Pancreas (tissue), 10 donors: ENCODE measurements around the gene SH3BGRL3. TPM values are rescaled to one million over a fixed set of nuclear protein-coding genes. Genes with fewer than 3 reads are reported as not detected.

Experiments
- ATAC-seq, 4 donors: fragments of 200-7000 bp; cut with Tn5 transposase; one replicate each; pipeline versions ENCODE4 v1.8.0 to v1.9.1; 2020; ENCODE audit warnings: mild to moderate bottlenecking in 4 of 4, moderate library complexity in 4 of 4
- DNase-seq, 6 donors: peaks; one replicate each; pipeline ENCODE4 v3.0.0-alpha.2; 2020
- FAIRE-seq: peaks from 2 replicates; lab custom pipeline; 2012; peaks lifted over from hg19 to GRCh38; lab: Jason Lieb, UNC
- H3K27ac ChIP-seq, 4 donors: fragments of 200-600 bp; sonication (generic); 1 replicate in 3 of 4; 2 replicates in 1 of 4; pipeline versions ENCODE4 v1.5.0 to v1.8.0; 2020
- H3K27me3 ChIP-seq, 4 donors: fragments of 200-600 bp; one replicate each; pipeline ENCODE4 v1.8.0; 2021
- H3K36me3 ChIP-seq, 3 donors: fragments of 200-600 bp; sonication (generic) in 1 of 3; one replicate each; pipeline versions ENCODE4 v1.5.0 to v1.8.0; 2020 to 2021
- H3K4me1 ChIP-seq, 3 donors: fragments of 200-600 bp; one replicate each; pipeline ENCODE4 v1.8.0; 2021
- H3K4me3 ChIP-seq, 4 donors: fragments of 200-600 bp; sonication (generic) in 2 of 4; one replicate each; pipeline versions ENCODE4 v1.5.0 to v1.8.0; 2020 to 2021
- H3K9me3 ChIP-seq, 4 donors: fragments of 200-600 bp; one replicate each; pipeline ENCODE4 v1.8.0; 2021
- WGBS, 2 donors: extraction: QIAGEN DNeasy Blood & Tissue Kit; methylation state at CpG; one replicate each; pipeline ENCODE4 v1.1.7; 2013; 5-methylcytosine and 5-hydroxymethylcytosine counted together
- intact Hi-C, 3 donors: fragments of 100-400 bp; cut with DNase I; formaldehyde crosslinking; loops; one replicate each; pipeline versions ENCODE4 v1.11.1 to v1.14.2; 2022
- polyA plus RNA-seq, 2 donors: library from polyadenylated mRNA; stranded (reverse); fragments of 200-250 nt; gene quantifications; one replicate each; pipeline ENCODE4 v1.2.3, GENCODE V29; 2013
- total RNA-seq, 6 donors: library from RNA; stranded (reverse); fragmentation: NEBNext Ultra II Directional in 4 of 6; extraction: Animal tissue kit (Norgen Biotek cat#: 25700) in 4 of 6; gene quantifications; one replicate each; pipeline versions ENCODE4 v1.2.1 to v1.2.4, GENCODE V29; 2021 to 2023
- TF ChIP-seq, protein P1 (sequence below), 4 donors: fragments of 200-600 bp; sonication (generic) in 3 of 4; IDR thresholded peaks; one replicate each; pipeline versions ENCODE4 v1.5.0 to v1.8.0; 2021; ENCODE audit warnings: antibody characterized with exemption in 4 of 4
- donor health status: healthy with polysubstance abuse.
- donor health status: DM: no; HTN: no; CAD: no; lungs with moderate emphysema.
- donor health status: DM: no; HTN: no; CAD: no.
- donor health status: control.
- donor health status: control.
- donor health status: Bipolar disorder and iron deficiency.
- donor health status: DM: yes; HTN: yes; CAD: no.
- donor health status: DM: no; HTN: no; CAD: no.
- donor health status: DM: no; HTN: no; CAD: no.
- donor health status: DM: yes; HTN: yes; CAD: no.

Gene SH3BGRL3
- total and polyA plus RNA-seq, 8 donors: 29.1 to 109 (median 55.9) TPM

GRCh38 chr1:26286064-26286416, 6.2 kb downstream of the SH3BGRL3 start:
- H3K4me3 ChIP-seq: no peak overlapping the region
- H3K4me1 ChIP-seq: peaks cover 0 to 9% (median 0%) of the 10 kb centered on the region in 3 donors
- DNase-seq (no peak), ATAC-seq (no peak), FAIRE-seq (no peak)
- H3K27ac ChIP-seq: no peak overlapping the region
- intact Hi-C loops: no loop called here
- 72% methylated on average over 2 of the region's 2 CpGs for WGBS, 2 donors
- H3K27me3 ChIP-seq: no peaks in the 10 kb centered on the region
- no peaks in the 10 kb centered on the region for H3K36me3 ChIP-seq
- H3K9me3 ChIP-seq: no peaks in the 10 kb centered on the region
- TF ChIP-seq, protein P1, sequence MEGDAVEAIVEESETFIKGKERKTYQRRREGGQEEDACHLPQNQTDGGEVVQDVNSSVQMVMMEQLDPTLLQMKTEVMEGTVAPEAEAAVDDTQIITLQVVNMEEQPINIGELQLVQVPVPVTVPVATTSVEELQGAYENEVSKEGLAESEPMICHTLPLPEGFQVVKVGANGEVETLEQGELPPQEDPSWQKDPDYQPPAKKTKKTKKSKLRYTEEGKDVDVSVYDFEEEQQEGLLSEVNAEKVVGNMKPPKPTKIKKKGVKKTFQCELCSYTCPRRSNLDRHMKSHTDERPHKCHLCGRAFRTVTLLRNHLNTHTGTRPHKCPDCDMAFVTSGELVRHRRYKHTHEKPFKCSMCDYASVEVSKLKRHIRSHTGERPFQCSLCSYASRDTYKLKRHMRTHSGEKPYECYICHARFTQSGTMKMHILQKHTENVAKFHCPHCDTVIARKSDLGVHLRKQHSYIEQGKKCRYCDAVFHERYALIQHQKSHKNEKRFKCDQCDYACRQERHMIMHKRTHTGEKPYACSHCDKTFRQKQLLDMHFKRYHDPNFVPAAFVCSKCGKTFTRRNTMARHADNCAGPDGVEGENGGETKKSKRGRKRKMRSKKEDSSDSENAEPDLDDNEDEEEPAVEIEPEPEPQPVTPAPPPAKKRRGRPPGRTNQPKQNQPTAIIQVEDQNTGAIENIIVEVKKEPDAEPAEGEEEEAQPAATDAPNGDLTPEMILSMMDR (IDR thresholded peaks at IDR 0.05): no peak

DNA sequence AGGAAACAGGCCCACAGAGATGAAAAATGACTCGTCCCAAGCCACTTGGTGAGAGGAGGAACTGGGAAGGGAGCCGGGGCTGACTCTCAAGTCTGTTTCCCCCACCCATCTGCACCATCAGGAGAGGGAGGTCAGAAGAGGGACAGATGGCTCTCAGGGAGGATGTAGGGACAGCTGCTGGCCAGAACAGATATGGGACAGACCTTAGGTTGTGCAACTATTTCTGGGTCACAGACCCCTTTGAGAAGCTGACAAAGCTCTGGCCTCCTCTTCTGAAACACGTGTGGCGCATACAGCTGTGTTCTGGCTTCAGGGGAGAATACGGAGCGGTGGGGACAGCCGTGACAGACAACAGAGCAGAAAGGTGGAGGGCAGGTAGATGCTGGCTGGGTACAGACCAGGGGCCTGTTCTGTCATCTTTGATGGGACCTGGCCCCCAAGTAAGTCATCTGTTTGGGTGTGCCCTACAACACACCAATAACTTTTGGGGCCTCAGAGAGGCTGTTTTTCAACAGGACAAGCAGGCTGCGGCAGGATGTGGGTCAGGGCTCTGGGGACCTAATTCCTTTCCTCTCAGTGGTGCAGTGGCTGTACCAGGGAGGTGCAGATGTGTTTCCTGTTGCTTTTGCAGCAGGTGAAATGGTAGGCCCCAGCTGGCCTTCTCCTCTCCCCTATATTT, 7.3 kb downstream of the SH3BGRL3 start:
- TF ChIP-seq, protein P1 (IDR thresholded peaks at IDR 0.05): no peak
- H3K4me1 ChIP-seq: peaks cover 0 to 4% (median 0%) of the 10 kb centered on the region in 3 donors

DNA sequence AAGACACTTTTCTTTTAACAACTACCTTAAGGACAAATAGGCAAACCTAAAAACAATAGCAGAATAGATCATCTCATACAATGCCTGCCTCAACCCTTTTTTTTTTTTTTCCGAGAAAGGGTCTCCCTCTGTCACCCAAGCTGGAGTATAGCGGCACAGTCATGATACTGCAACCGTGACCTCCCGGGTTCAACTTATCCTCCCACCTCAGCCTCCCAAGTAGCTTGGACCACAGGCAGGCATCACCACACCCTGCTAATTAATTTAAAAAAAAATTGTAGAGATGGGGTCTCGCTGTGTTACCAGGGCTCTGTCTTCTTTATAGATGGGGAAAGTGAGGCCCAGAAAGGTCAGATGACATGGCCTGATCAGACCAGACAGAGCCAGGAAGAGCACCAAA, 7.9 kb downstream of the SH3BGRL3 start:
- FAIRE-seq: no peak
- H3K36me3 ChIP-seq: no peaks in the 10 kb centered on the region

More for the DNA sequence above, 7.3 kb downstream of the SH3BGRL3 start:
- DNase-seq: no peak
- no peak overlapping the region for H3K4me3 ChIP-seq
- no peaks in the 10 kb centered on the region for H3K27me3 ChIP-seq
- intact Hi-C loops: no loop called here
- no peak for FAIRE-seq
- WGBS, 2 donors: 79 to 83% methylated on average over 8 of the region's 8 CpGs
- H3K36me3 ChIP-seq: no peaks in the 10 kb centered on the region
- H3K27ac ChIP-seq: no peak overlapping the region
- no peaks in the 10 kb centered on the region for H3K9me3 ChIP-seq
- no peak for ATAC-seq

GRCh38 chr1:26288311-26288941, 8.5 kb downstream of the SH3BGRL3 start:
- intact Hi-C loops: no loop called here
- Histone ChIP-seq H3K36me3 (no peaks in the 10 kb centered on the region), H3K27ac (peak overlapping the region in 1 of 4 donors; percentile 8), H3K9me3 (no peaks in the 10 kb centered on the region), H3K4me1 (peaks cover 0 to 4% (median 0%) of the 10 kb centered on the region in 3 donors), H3K4me3 (no peak overlapping the region), H3K27me3 (no peaks in the 10 kb centered on the region)
- DNase-seq: no peak
- 58 to 66% methylated on average over 5 of the region's 5 CpGs for WGBS, 2 donors
- ATAC-seq: no peak
- no peak for FAIRE-seq
- TF ChIP-seq, protein P1 (IDR thresholded peaks at IDR 0.05): no peak

More for the DNA sequence above, 7.9 kb downstream of the SH3BGRL3 start:
- Histone ChIP-seq H3K9me3 (no peaks in the 10 kb centered on the region), H3K27me3 (no peaks in the 10 kb centered on the region), H3K27ac (peak overlapping the region in 1 of 4 donors; percentile 8), H3K4me3 (no peak overlapping the region), H3K4me1 (peaks cover 0 to 4% (median 0%) of the 10 kb centered on the region in 3 donors)
- 86 to 95% methylated on average over 5 of the region's 5 CpGs for WGBS, 2 donors
- ATAC-seq (no peak), DNase-seq (no peak)
- intact Hi-C loops: no loop called here
- TF ChIP-seq, protein P1 (IDR thresholded peaks at IDR 0.05): no peak
